Measurements from ENCODE around the gene FIGNL1. TPM values are rescaled to one million over a fixed set of nuclear protein-coding genes. Genes with fewer than 3 reads are reported as not detected.
"Not testable (repeated sequence)": the region's sequence is repeated elsewhere in the genome, so short reads cannot be mapped to it uniquely, and the experiment has no call there.

Gene FIGNL1
- total RNA-seq, 1 experiment from 2014 or later = 14.5 TPM

DNA sequence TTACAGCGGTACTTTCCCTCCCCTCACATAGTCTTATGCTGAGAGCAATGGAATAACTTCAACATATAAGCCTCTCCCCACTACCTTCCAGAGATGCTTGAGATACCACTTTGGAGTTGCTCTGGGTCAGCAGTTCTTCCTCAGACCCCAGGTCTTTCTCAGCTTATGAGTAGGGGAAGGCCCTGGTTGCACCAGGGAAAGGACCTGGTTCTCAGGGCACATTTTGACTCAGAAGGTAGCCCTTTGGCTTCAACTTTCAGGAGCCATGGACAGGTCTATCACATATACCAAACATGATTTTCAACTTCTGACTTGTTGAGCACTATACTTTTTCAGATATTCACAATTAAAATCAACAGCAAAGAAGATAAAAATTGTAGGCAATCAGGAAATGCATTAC lies 11.5 kb upstream of the FIGNL1 start:
- H3K9me3 Mint-ChIP-seq (ENCODE audit: unreplicated experiment) = no peaks in the 10 kb centered on the region
- H3K4me3 Mint-ChIP-seq (ENCODE audit: unreplicated experiment) = no peak overlapping the region
- intact Hi-C loops (cut with micrococcal nuclease) = no loop called here
- CTCF ChIA-PET = interaction anchor here (1.0 kb wide), 1 partner anchor 171 kb away, joined by 4 read pairs; no protein-coding TSS in a partner anchor
- BruUV-seq (replicated peaks) = no TSS peak
- no peaks in the 10 kb centered on the region for H3K4me1 Mint-ChIP-seq (ENCODE audit: insufficient read depth, unreplicated experiment)
- no peak overlapping the region for H3K27ac Mint-ChIP-seq (ENCODE audit: low read depth, unreplicated experiment)
- POLR2A ChIA-PET = no interaction called here
- DNase-seq (ENCODE audit: unreplicated experiment) = no peak
- no peaks in the 10 kb centered on the region for H3K27me3 Mint-ChIP-seq (ENCODE audit: insufficient read depth, unreplicated experiment)
- H3K36me3 Mint-ChIP-seq (ENCODE audit: insufficient read depth, unreplicated experiment) = no peaks in the 10 kb centered on the region
- TF ChIP-seq, protein P1, sequence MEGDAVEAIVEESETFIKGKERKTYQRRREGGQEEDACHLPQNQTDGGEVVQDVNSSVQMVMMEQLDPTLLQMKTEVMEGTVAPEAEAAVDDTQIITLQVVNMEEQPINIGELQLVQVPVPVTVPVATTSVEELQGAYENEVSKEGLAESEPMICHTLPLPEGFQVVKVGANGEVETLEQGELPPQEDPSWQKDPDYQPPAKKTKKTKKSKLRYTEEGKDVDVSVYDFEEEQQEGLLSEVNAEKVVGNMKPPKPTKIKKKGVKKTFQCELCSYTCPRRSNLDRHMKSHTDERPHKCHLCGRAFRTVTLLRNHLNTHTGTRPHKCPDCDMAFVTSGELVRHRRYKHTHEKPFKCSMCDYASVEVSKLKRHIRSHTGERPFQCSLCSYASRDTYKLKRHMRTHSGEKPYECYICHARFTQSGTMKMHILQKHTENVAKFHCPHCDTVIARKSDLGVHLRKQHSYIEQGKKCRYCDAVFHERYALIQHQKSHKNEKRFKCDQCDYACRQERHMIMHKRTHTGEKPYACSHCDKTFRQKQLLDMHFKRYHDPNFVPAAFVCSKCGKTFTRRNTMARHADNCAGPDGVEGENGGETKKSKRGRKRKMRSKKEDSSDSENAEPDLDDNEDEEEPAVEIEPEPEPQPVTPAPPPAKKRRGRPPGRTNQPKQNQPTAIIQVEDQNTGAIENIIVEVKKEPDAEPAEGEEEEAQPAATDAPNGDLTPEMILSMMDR (IDR thresholded peaks at IDR 0.05; ENCODE audit: unreplicated experiment) = no peak

DNA sequence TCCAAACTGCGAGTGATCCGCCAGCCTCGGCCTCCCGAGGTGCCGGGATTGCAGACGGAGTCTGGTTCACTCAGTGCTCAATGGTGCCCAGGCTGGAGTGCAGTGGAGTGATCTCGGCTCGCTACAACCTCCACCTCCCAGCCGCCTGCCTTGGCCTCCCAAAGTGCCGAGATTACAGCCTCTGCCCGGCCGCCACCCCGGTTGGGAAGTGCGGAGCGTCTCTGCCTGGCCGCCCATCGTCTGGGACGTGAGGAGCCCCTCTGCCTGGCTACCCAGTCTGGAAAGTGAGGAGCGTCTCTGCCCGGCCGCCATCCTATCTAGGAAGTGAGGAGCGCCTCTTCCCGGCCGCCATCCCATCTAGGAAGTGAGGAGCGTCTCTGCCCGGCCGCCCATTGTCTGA lies 9.0 kb upstream of the FIGNL1 start:
- H3K4me3 Mint-ChIP-seq (ENCODE audit: unreplicated experiment); POLR2A ChIA-PET; H3K4me1 Mint-ChIP-seq (ENCODE audit: insufficient read depth, unreplicated experiment); H3K27me3 Mint-ChIP-seq (ENCODE audit: insufficient read depth, unreplicated experiment); H3K36me3 Mint-ChIP-seq (ENCODE audit: insufficient read depth, unreplicated experiment); DNase-seq (ENCODE audit: unreplicated experiment); intact Hi-C loops (cut with micrococcal nuclease); CTCF ChIA-PET; H3K9me3 Mint-ChIP-seq (ENCODE audit: unreplicated experiment); BruUV-seq (replicated peaks); H3K27ac Mint-ChIP-seq (ENCODE audit: low read depth, unreplicated experiment): not testable (repeated sequence)

DNA sequence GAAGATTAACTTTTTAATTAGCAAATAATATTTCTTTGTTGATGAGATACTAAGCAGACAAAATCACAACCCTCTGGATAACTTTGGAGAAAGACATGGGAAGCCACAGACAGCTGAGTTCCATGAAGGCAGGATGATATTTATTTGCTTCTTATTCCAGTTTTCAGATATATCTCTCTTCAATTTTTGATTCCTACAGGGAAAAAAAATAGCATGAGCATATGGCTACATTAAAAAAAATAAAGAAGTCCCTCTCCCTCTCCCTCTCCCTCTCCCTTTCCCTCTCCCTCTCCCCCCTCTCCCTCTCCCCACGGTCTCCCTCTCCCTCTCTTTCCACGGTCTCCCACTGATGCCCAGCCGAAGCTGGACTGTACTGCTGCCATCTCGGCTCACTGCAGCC lies 8.5 kb upstream of the FIGNL1 start:
- H3K27ac Mint-ChIP-seq (ENCODE audit: low read depth, unreplicated experiment); H3K9me3 Mint-ChIP-seq (ENCODE audit: unreplicated experiment); BruUV-seq (replicated peaks); H3K4me3 Mint-ChIP-seq (ENCODE audit: unreplicated experiment); H3K4me1 Mint-ChIP-seq (ENCODE audit: insufficient read depth, unreplicated experiment); DNase-seq (ENCODE audit: unreplicated experiment); H3K36me3 Mint-ChIP-seq (ENCODE audit: insufficient read depth, unreplicated experiment); CTCF ChIA-PET; H3K27me3 Mint-ChIP-seq (ENCODE audit: insufficient read depth, unreplicated experiment); intact Hi-C loops (cut with micrococcal nuclease): not testable (repeated sequence)
- POLR2A ChIA-PET = interaction anchor here (0.6 kb wide), 1 partner anchor 587 kb away, joined by 3 read pairs; no protein-coding TSS in a partner anchor

DNA sequence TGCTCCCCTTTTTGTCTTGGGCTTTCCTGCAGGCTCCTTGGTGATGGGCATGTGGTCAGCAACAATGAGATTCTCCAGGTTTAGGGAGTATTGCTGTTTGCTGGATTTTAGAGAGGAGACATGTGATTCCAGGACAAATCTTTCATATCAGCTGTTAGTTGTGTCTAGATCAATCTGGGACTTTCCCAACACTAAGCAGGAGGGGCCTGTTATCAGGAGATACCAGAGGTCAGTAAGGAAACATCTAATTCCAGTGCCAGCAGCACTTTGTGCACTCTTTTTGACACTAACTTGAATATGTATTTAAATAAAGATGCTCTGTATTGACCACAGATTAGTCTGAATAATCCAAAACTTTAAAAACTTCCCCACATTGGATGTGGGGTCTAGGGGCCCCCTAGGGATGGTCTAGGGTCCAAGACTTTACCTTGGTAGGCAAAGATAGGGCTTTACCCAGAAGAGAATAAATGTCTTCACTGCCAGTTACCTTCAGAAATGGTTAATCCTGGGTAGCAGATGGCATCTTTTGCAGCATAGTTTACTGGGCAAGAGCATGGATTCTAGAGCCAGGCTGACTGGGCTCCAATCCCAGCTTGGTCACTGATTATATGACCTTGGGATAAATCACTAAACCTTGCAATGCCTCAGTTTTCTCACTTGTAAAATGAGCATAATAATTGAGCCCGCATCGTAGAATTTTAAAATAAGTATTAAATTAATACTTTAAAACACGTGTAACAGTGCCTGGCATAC lies 6.4 kb upstream of the FIGNL1 start:
- Mint-ChIP-seq H3K9me3 (ENCODE audit: unreplicated experiment) (no peaks in the 10 kb centered on the region), H3K27ac (ENCODE audit: low read depth, unreplicated experiment) (no peak overlapping the region), H3K4me1 (ENCODE audit: insufficient read depth, unreplicated experiment) (no peaks in the 10 kb centered on the region), H3K4me3 (ENCODE audit: unreplicated experiment) (no peak overlapping the region), H3K27me3 (ENCODE audit: insufficient read depth, unreplicated experiment) (peaks cover 9% of the 10 kb centered on the region), H3K36me3 (ENCODE audit: insufficient read depth, unreplicated experiment) (peaks cover 6% of the 10 kb centered on the region)
- DNase-seq (ENCODE audit: unreplicated experiment) = no peak
- ChIA-PET POLR2A (interaction anchor here (0.9 kb wide), 1 partner anchor 12 kb away, joined by 3 read pairs; no protein-coding TSS in a partner anchor), CTCF (interaction anchor here (0.7 to 1.0 kb wide), 3 partner anchors 12 to 685 kb away, joined by 3 to 4 read pairs (median 3); no protein-coding TSS in a partner anchor)
- BruUV-seq (replicated peaks) = no TSS peak
- TF ChIP-seq, protein P1 (IDR thresholded peaks at IDR 0.05; ENCODE audit: unreplicated experiment) = no peak
- intact Hi-C loops (cut with micrococcal nuclease) = no loop called here

DNA sequence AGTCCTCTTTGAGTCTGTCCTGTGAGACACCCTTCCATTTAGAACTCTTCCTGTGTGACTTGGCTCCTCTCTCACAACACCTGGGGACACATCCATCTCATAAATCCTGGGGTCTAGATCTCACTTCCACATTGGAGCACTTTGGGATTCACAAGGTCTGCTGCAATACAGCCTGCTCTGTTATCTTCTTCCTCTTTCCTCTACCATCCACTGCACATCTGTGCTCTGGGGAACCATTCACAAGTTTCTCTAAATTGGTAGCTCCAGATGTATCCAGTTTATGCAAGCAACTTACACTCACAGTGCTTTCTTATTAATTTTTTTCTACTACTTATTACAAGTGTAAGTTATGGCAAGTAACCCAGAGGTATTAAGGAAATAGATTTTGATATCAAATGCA lies 5.5 kb upstream of the FIGNL1 start:
- Mint-ChIP-seq H3K27ac (ENCODE audit: low read depth, unreplicated experiment) (no peak overlapping the region), H3K36me3 (ENCODE audit: insufficient read depth, unreplicated experiment) (peaks cover 6% of the 10 kb centered on the region), H3K27me3 (ENCODE audit: insufficient read depth, unreplicated experiment) (peaks cover 9% of the 10 kb centered on the region), H3K4me3 (ENCODE audit: unreplicated experiment) (no peak overlapping the region), H3K4me1 (ENCODE audit: insufficient read depth, unreplicated experiment) (no peaks in the 10 kb centered on the region), H3K9me3 (ENCODE audit: unreplicated experiment) (no peaks in the 10 kb centered on the region)
- no TSS peak for BruUV-seq (replicated peaks)
- ChIA-PET POLR2A (interaction anchor here (0.9 kb wide), 1 partner anchor 11 kb away, joined by 3 read pairs; no protein-coding TSS in a partner anchor), CTCF (interaction anchor here (0.9 to 3.0 kb wide), 3 partner anchors 11 to 686 kb away, joined by 3 to 21 read pairs (median 4); no protein-coding TSS in a partner anchor)
- intact Hi-C loops (cut with micrococcal nuclease) = no loop called here
- no peak for DNase-seq (ENCODE audit: unreplicated experiment)
- TF ChIP-seq, protein P1 (IDR thresholded peaks at IDR 0.05; ENCODE audit: unreplicated experiment) = no peak

Measured in MCF 10A (cell line).